ENCODE results near the gene LRRC45. TPM values are rescaled to one million over a fixed set of nuclear protein-coding genes. Genes with fewer than 3 reads are reported as not detected.

Gene LRRC45
- total and polyA plus RNA-seq, 9 of the 15 experiments (the other 6 are each of a cell fraction or from before 2014, with no cell fraction given), result 3.5 to 21.5 (median 11.2) TPM; not detected in 2

DNA sequence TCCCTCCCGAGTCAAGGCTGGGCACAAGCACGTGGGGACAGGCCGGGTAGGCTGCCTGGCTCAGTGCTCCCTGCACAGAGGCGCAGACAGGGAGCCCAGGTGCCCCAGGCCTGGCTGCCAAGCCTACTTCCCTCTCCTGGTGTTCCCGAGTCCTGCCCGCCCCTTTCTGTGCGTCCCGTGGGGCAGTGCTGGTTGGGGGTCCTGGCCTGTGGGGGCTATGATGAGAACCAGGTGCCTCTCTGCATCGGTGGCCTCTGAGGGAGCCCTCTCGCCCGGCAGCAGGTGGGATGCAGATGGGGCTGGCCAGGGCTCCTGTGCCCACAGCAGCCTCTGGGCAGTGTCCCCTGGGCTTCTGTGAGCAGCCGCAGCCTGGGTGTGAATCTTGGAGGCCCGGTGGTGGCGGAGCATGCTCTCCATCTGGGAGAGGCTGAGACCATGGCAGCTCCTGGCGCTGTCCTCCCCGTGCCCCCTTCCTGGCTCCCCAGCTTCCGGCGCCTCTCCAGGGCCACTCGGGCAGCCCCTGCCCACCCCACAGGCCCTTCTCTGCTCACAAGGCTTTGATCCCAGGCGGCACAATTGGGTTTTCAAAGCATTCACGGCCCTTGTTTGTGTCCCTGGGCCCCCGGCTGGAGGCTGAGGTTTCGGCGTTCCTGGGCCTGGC lies 7.7 kb upstream of the LRRC45 start:
- peak overlapping the region in 1 of 2 experiments; percentile 48; a peak in 2 of 4 replicates for H3K9ac ChIP-seq (ENCODE audit: insufficient read depth in 1 of 2, low read depth in 2 of 2, low read length in 2 of 2)
- intact Hi-C loops (cut with micrococcal nuclease), result no loop called here
- TF ChIP-seq ZBED1 (IDR thresholded peaks at IDR 0.05) (no peak), POLR2G (IDR thresholded peaks at IDR 0.05; ENCODE audit: low read depth, low read length) (peak; percentile 33; the same call in 1 of the 2 replicates), MYNN (IDR thresholded peaks at IDR 0.05) (no peak), MYNN (CRISPR knock-in tag; IDR thresholded peaks at IDR 0.05) (no peak), ZNF785 (CRISPR knock-in tag; IDR thresholded peaks at IDR 0.05) (no peak), SMAD2 (IDR thresholded peaks at IDR 0.05; ENCODE audit: low read depth, low read length) (no peak), ZNF644 (tag; IDR thresholded peaks at IDR 0.05; ENCODE audit: low read depth) (no peak), ARHGAP35 (IDR thresholded peaks at IDR 0.05; ENCODE audit: partially characterized antibody) (no peak), HNRNPLL (IDR thresholded peaks at IDR 0.05; ENCODE audit: low read depth, low read length, poor library complexity, severe bottlenecking) (no peak), ZNF165 (CRISPR knock-in tag; IDR thresholded peaks at IDR 0.05; ENCODE audit: borderline replicate concordance) (no peak)
- TF ChIP-seq, protein P1, sequence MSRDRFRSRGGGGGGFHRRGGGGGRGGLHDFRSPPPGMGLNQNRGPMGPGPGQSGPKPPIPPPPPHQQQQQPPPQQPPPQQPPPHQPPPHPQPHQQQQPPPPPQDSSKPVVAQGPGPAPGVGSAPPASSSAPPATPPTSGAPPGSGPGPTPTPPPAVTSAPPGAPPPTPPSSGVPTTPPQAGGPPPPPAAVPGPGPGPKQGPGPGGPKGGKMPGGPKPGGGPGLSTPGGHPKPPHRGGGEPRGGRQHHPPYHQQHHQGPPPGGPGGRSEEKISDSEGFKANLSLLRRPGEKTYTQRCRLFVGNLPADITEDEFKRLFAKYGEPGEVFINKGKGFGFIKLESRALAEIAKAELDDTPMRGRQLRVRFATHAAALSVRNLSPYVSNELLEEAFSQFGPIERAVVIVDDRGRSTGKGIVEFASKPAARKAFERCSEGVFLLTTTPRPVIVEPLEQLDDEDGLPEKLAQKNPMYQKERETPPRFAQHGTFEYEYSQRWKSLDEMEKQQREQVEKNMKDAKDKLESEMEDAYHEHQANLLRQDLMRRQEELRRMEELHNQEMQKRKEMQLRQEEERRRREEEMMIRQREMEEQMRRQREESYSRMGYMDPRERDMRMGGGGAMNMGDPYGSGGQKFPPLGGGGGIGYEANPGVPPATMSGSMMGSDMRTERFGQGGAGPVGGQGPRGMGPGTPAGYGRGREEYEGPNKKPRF (IDR thresholded peaks at IDR 0.05; ENCODE audit: low read depth, low read length), result no peak
- TF ChIP-seq, protein P2, sequence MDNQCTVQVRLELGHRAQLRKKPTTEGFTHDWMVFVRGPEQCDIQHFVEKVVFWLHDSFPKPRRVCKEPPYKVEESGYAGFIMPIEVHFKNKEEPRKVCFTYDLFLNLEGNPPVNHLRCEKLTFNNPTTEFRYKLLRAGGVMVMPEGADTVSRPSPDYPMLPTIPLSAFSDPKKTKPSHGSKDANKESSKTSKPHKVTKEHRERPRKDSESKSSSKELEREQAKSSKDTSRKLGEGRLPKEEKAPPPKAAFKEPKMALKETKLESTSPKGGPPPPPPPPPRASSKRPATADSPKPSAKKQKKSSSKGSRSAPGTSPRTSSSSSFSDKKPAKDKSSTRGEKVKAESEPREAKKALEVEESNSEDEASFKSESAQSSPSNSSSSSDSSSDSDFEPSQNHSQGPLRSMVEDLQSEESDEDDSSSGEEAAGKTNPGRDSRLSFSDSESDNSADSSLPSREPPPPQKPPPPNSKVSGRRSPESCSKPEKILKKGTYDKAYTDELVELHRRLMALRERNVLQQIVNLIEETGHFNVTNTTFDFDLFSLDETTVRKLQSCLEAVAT (IDR thresholded peaks at IDR 0.05), result no peak
- TF ChIP-seq, protein P3, sequence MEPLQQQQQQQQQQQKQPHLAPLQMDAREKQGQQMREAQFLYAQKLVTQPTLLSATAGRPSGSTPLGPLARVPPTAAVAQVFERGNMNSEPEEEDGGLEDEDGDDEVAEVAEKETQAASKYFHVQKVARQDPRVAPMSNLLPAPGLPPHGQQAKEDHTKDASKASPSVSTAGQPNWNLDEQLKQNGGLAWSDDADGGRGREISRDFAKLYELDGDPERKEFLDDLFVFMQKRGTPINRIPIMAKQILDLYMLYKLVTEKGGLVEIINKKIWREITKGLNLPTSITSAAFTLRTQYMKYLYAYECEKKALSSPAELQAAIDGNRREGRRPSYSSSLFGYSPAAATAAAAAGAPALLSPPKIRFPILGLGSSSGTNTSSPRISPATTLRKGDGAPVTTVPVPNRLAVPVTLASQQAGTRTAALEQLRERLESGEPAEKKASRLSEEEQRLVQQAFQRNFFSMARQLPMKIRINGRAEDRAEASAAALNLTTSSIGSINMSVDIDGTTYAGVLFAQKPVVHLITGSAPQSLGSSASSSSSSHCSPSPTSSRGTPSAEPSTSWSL (CRISPR knock-in tag; IDR thresholded peaks at IDR 0.05; ENCODE audit: borderline replicate concordance), result no peak
- TF ChIP-seq, protein P4, sequence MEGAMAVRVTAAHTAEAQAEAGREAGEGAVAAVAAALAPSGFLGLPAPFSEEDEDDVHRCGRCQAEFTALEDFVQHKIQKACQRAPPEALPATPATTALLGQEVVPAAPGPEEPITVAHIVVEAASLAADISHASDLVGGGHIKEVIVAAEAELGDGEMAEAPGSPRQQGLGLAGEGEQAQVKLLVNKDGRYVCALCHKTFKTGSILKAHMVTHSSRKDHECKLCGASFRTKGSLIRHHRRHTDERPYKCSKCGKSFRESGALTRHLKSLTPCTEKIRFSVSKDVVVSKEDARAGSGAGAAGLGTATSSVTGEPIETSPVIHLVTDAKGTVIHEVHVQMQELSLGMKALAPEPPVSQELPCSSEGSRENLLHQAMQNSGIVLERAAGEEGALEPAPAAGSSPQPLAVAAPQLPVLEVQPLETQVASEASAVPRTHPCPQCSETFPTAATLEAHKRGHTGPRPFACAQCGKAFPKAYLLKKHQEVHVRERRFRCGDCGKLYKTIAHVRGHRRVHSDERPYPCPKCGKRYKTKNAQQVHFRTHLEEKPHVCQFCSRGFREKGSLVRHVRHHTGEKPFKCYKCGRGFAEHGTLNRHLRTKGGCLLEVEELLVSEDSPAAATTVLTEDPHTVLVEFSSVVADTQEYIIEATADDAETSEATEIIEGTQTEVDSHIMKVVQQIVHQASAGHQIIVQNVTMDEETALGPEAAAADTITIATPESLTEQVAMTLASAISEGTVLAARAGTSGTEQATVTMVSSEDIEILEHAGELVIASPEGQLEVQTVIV (CRISPR knock-in tag; IDR thresholded peaks at IDR 0.05; ENCODE audit: borderline replicate concordance), result no peak

More for the DNA sequence above, 7.7 kb upstream of the LRRC45 start:
- Histone ChIP-seq H3K4me2 (ENCODE audit: insufficient read depth, low read length) (no peak overlapping the region), H3K9me1 (ENCODE audit: control insufficient read depth, insufficient read depth, low read length) (no peaks in the 10 kb centered on the region), H2AFZ (ENCODE audit: low read depth, low read length) (no peak overlapping the region), H3K4me3 (no peak overlapping the region), H3K79me2 (ENCODE audit: control insufficient read depth, insufficient read depth, low read length) (peaks cover 5% of the 10 kb centered on the region), H3K9me3 (replicated peaks; ENCODE audit: control insufficient read depth, insufficient read depth, low read depth, low read length) (no peaks in the 10 kb centered on the region), H3K27me3 (ENCODE audit: control insufficient read depth in 2 of 2, insufficient read depth in 2 of 2, low read length in 2 of 2) (no peaks in the 10 kb centered on the region), H4K20me1 (replicated peaks; ENCODE audit: control insufficient read depth, insufficient read depth, low read length) (peaks cover 6% of the 10 kb centered on the region; the same call in 1 of the 2 replicates), H3K27ac (ENCODE audit: extremely low read depth, low read depth, low read length) (no peak overlapping the region), H3K4me1 (replicated peaks in 1 of 2; ENCODE audit: control insufficient read depth in 2 of 2, insufficient read depth in 2 of 2, low read length in 2 of 2) (peaks cover 5 to 94% of the 10 kb centered on the region in 2 experiments; a peak in 3 of 5 replicates), H3K36me3 (ENCODE audit: control insufficient read depth, insufficient read depth, low read length) (peaks cover 23% of the 10 kb centered on the region; the same call in 1 of the 3 replicates)
- POLR2A ChIA-PET, result no interaction called here
- no peak for FAIRE-seq
- in situ Hi-C loops (cut with MboI), result no loop called here
- ATAC-seq, result no peak
- CTCF ChIA-PET (ENCODE audit: low intra/inter-chr PET ratio), result no interaction called here
- no peak for DNase-seq (ENCODE audit: extremely low read depth in 1 of 4, low spot score in 3 of 4)
- no TSS peak for BruUV-seq (replicated peaks)
- 64% methylated on average over 24 of the region's 24 CpGs for WGBS (ENCODE audit: insufficient coverage, low coverage, missing lambda C conversion rate)
